HAP-1 (cell line): Measurements from ENCODE around the gene RAI1.
"Not testable (repeated sequence)": the region's sequence is repeated elsewhere in the genome, so short reads cannot be mapped to it uniquely, and the experiment has no call there.

Experiments used
- DNase-seq, 2 experiments: peaks; one replicate each; pipeline ENCODE4 v3.0.0-alpha.2; 2016 to 2020; ENCODE audit warnings: low spot score in 2 of 2
- H3K27me3 ChIP-seq: fragments of 250-450 bp; sonication (Bioruptor Pico); 2 replicates; pipeline ENCODE4 v1.5.1; 2020; ENCODE audit warnings: low read depth, mild to moderate bottlenecking, moderate library complexity
- H3K36me3 ChIP-seq: fragments of 250-450 bp; sonication (Bioruptor Pico); replicated peaks from 2 replicates; pipeline ENCODE4 v1.5.1; 2020; ENCODE audit warnings: mild to moderate bottlenecking
- H3K4me1 ChIP-seq: fragments of 250-450 bp; sonication (Bioruptor Pico); 2 replicates; pipeline ENCODE4 v1.5.1; 2020; ENCODE audit warnings: mild to moderate bottlenecking
- H3K4me3 ChIP-seq: fragments of 250-450 bp; sonication (Bioruptor Pico); 2 replicates; pipeline ENCODE4 v1.5.1; 2020; ENCODE audit warnings: mild to moderate bottlenecking, moderate library complexity
- H3K9me3 ChIP-seq: fragments of 250-450 bp; sonication (Bioruptor Pico); 2 replicates; pipeline ENCODE4 v1.5.1; 2020; ENCODE audit warnings: mild to moderate bottlenecking, moderate library complexity
- in situ Hi-C: fragments of 300-500 bp; cut with MboI; formaldehyde crosslinking; loops from 3 replicates; pipeline ENCODE4 v1.14.3; 2020; ENCODE audit warnings: low sequenced_read_pairs, inconsistent platforms, mixed read lengths

Gene RAI1

DNA sequence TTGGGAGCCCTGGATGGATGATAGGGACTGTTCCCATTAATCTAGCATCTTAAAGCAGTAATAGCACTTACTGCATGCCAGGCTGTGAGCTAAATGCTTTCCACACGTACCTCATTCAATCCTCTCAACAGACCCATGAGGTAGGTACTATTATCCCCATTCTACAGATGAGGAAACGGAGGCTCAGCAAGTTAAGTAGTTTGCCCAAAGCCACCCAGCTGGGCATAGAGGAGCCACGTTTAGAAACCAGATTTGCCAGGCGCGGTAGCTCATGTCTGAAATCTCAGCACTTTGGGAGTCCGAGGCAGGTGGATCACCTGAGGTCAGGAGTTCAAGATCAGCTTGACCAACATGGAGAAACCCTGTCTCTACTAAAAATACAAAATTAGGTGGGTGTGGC, 2.0 kb upstream of the RAI1 start:
- H3K4me3 ChIP-seq = no peak overlapping the region
- H3K4me1 ChIP-seq = peaks cover 15% of the 10 kb centered on the region
- peaks cover 6% of the 10 kb centered on the region for H3K36me3 ChIP-seq
- no peaks in the 10 kb centered on the region for H3K27me3 ChIP-seq
- H3K9me3 ChIP-seq = no peaks in the 10 kb centered on the region
- in situ Hi-C loops = loop anchor here (5.0 to 10.0 kb wide), 2 partner anchors 183 to 356 kb away; partner anchors contain the start of genes ATPAF2 and GID4
- no peak for DNase-seq

DNA sequence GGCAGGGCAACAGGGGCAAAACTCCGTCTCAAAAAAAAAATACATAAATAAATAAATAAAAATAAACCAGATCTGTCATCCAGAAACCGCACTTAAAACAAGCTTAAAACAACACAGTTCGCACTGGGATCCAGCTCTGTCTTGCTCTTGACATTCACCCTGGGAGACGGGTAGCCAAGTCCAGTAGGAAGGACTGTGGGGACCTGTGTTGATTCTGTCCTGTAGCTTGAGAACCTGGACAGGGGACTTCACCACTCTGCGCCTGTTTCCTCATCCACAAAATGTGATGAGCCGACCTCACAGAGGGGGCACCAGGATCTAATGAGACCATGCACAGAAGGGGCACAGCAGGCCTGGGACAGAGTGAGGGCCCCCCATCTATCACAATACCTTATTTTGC, 1.5 kb upstream of the RAI1 start:
- in situ Hi-C loops = loop anchor here (5.0 to 10.0 kb wide), 2 partner anchors 183 to 355 kb away; partner anchors contain the start of genes ATPAF2 and GID4
- H3K36me3 ChIP-seq = peaks cover 6% of the 10 kb centered on the region
- no peak overlapping the region for H3K4me3 ChIP-seq
- DNase-seq = no peak
- no peaks in the 10 kb centered on the region for H3K27me3 ChIP-seq
- peaks cover 19% of the 10 kb centered on the region for H3K4me1 ChIP-seq
- H3K9me3 ChIP-seq = no peaks in the 10 kb centered on the region

DNA sequence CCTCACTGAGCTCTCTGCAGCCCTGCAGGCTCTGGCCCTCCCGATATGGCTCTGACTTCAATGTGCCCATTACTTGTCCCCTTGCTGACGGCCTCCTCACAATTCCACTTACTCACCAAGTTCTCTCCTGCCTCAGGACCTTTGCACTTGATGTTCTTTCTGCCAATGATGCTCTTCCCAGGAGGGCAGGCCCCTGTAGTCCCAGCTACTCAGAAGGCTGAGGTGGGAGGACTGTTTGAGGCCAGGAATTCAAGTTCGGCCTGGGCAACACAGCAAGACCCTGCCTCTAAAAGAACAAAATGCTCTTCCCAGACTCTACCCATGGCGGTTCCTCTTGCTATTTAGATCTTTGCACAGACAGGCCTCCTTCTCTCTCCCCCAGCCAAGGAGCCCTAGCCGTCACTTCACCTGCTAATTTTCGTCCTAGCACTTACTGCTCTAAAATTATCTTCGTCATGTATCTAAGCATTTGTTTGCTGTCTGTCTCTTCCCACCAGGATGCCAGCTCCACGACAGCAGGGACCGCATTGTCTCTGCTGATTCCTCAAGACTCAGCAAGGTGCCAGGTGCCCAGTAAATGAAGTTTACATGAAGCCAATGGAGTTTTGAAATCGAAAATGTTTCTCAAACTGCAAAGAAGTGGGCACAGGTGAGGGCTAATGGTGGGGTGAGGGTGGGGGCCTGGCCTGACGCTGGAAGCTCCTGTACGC, 626 bp upstream of the RAI1 start:
- Histone ChIP-seq H3K9me3 (no peaks in the 10 kb centered on the region), H3K36me3 (peaks cover 6% of the 10 kb centered on the region), H3K4me3 (peak overlapping the region; percentile 22), H3K27me3 (no peaks in the 10 kb centered on the region), H3K4me1 (peaks cover 27% of the 10 kb centered on the region)
- in situ Hi-C loops = no loop called here
- DNase-seq = no peak

DNA sequence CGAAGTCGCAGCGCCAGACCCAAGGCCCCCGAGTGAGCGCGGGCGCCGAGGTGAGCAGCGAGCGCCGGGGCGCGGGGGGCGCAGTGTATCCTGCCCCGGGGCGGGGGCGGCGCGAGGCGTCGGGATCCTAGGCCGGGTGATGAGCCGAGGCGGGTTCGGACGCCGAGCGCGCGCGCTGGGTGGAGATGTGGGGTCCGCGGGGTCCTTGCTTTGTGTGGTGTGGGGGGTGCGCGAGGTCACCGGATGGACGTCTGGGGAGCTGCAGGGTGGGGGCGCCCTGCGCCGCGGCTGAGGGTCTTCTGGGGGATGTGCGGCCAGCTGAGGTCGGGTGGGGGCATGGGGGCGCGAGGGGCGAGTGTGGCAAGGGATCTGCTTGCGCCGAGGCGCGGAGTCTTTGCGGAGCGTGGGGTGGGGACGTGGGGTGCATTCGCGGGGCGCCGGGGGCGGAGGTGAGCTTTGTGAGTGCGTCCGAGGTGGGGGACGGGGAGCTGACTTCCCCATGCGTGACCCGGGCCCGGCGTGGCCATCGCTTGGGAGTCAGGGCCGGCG, 560 bp downstream of the RAI1 start:
- Histone ChIP-seq H3K4me1 (peaks cover 28% of the 10 kb centered on the region), H3K4me3 (peak overlapping the region; percentile 83), H3K27me3 (no peaks in the 10 kb centered on the region), H3K9me3 (no peaks in the 10 kb centered on the region), H3K36me3 (peaks cover 6% of the 10 kb centered on the region)
- in situ Hi-C loops = no loop called here
- DNase-seq = peak in 1 of 2 experiments; percentile 57

DNA sequence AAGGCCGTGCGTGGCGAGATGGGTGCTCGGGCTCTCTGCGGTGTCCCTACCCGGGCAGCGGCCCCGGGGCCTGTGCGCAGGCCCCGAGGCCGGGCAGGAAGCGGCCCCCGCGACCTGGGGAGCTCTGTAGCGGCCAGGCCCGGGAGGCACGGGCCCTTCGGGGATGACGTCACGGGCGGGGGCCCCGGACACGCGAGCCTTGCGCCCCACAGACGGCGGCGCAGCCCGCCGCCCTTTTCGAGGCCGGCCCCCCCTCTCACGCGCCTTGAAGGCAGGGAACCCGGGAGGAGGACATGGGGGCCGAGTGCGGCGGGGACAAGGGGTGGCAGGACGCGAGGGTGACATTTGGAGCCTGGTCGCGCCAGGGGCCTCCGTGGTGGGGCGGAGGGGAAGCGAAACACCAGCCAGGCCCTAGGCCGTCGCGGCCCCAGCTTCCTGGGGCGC, 1.1 kb downstream of the RAI1 start:
- Histone ChIP-seq H3K27me3 (no peaks in the 10 kb centered on the region), H3K36me3 (peaks cover 6% of the 10 kb centered on the region), H3K4me1 (peaks cover 28% of the 10 kb centered on the region), H3K4me3 (peak overlapping the region; percentile 83), H3K9me3 (no peaks in the 10 kb centered on the region)
- DNase-seq = peak in 1 of 2 experiments; percentile 36
- in situ Hi-C loops = no loop called here

DNA sequence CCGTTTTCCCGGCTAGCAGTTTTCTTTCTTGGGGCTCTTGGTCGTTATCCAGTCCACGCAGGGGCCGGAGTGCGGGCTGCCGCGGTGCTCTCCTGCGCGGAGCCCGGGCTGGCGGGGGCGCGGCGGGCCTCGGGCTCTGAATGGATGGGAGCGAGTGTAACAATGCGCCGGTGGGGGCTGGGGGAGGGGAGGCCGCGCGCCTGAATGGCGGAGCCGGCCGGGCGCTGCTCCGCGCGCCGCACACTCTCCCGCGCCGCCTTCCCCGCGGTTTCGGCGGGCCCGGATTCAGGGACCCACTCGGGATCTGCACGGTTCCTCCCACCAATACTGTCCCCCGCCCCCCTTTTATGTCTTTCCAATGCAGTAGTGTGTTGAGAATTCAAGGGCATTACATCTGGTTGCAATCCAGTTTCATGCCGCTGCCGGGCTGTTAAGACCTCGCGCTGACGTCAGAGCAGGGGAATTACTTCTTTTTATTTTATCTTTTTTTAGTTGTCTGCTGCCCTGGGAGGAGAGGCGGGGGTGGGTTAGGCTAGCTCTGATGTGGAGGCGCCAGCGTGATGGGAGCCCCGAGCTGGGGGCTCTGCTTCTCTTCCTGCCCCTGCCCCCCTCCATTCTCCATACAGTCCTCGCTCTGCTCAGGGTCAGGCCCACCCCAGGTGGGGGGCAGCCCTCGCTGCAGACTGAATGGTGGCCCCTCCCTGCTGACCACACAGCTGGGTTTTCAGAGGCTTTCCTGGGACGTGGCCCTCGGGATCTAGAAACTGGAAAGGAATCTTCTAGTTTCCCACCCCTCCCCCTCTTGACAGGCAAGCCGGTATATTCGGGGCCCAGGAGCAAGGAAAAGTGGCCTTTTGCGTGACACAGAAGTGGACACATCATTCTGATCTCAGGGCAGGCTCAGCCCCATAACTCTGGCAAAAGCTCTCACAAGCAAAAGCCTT, 1.8 kb downstream of the RAI1 start:
- no peaks in the 10 kb centered on the region for H3K9me3 ChIP-seq
- DNase-seq = peak; percentile 61 to 89
- no peaks in the 10 kb centered on the region for H3K27me3 ChIP-seq
- H3K4me3 ChIP-seq = peak overlapping the region; percentile 83
- H3K4me1 ChIP-seq = peaks cover 28% of the 10 kb centered on the region
- in situ Hi-C loops = no loop called here
- peaks cover 6% of the 10 kb centered on the region for H3K36me3 ChIP-seq

DNA sequence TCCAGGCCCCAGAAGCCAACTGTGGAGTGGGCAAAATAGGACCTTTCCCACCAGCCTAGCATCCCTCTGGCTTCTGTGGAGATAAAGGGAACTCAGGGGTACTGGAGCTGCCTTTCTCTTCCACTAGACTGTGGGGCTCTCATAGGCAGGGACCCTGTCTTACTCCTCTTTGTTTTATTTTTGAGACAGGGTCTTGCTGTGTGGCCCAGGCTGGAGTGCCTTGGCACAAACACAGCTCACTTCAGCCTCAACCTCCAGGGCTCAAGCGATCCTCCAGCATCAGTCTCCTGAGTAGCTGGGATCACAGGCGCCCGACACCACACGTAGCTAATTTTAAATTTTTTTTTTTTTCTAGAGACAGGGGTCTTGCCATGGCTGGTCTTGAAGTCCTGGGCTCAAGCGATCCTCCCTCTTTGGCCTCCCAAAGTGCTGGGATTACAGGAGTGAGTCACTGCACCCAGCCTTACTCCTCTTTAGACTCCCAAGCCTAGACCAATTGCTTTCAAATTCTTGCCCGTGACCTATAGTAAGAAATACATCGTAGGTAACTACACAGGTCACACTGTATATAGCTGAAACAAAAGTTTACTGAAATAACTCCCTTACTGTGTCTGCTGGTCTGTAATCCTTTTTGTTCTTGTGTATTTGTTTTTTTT, 2.6 kb downstream of the RAI1 start:
- peaks cover 28% of the 10 kb centered on the region for H3K4me1 ChIP-seq
- H3K36me3 ChIP-seq = peaks cover 6% of the 10 kb centered on the region
- no peaks in the 10 kb centered on the region for H3K9me3 ChIP-seq
- in situ Hi-C loops = no loop called here
- H3K4me3 ChIP-seq = peak overlapping the region; percentile 83
- no peak for DNase-seq
- H3K27me3 ChIP-seq = no peaks in the 10 kb centered on the region

DNA sequence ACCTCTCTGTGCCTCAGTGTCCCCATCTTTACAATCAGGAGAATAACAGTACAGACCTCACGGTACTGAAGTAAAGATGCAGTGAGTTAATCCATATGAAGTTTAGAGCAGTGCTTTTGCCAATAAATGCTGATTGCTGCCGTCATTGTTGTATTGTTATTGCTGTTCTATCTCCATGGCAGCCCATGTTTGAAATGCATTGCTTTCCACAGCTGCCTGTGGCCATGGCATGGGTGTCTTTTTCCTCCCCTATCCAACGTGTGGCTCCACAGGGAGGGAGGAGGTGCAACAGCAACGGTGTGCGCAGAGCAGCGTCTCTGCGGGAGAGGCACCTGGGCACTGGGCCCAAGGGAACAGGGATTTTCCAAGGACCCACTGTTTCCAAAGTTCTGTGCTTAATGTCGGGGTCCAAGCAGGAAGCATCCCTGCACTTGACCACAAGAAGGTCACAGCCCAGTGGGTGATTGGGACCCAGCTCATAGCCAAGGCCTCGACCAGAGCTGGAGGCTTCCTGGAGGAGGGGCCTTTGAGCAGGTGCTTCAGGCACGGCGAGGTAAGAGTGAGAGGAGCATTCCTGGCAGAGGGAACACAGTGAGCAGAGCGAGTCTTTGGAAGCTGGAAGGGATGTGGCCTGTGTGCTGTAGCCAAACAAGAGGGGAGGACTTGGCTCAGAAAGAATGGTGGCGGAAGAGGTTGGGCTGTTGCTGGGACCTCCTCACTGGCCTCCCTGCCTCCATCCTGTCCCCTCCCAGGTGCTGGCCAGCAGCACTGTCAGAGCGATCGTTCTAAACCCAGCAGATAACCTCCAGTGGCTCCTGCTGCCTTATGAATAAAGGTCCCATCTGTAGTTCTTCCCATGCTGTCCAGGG, 3.9 kb downstream of the RAI1 start:
- in situ Hi-C loops = no loop called here
- Histone ChIP-seq H3K27me3 (no peaks in the 10 kb centered on the region), H3K4me1 (peaks cover 28% of the 10 kb centered on the region), H3K4me3 (no peak overlapping the region), H3K36me3 (peaks cover 6% of the 10 kb centered on the region), H3K9me3 (no peaks in the 10 kb centered on the region)
- peak in 1 of 2 experiments; percentile 58 for DNase-seq

DNA sequence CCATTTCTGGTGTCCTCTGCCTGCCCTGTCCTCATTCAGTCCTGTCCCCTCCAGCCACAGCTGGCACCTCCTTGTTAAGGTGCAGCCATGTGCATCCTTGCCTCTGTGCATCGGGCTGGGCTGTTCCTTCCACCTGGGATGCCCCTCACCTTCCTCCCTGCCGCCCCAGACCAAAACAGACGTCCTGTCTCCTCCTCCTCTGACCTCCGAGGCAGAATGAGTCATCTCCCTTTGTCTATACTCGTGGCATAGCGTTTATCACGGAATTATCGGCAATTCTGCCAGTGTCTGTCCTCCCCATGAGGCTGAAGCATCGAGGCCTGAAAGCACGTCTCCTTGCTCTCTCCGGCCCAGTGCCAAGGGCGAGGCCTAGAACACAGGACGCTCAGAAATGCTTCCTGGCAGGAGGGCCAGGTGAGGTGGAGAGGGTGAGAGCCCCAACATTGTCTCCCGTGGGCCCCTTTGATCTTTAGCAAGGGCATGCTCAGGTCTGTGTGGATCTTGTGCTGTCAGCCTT, 4.6 kb downstream of the RAI1 start:
- H3K36me3 ChIP-seq = peaks cover 6% of the 10 kb centered on the region
- peaks cover 28% of the 10 kb centered on the region for H3K4me1 ChIP-seq
- DNase-seq = peak in 1 of 2 experiments; percentile 43
- H3K4me3 ChIP-seq = no peak overlapping the region
- no peaks in the 10 kb centered on the region for H3K27me3 ChIP-seq
- H3K9me3 ChIP-seq = no peaks in the 10 kb centered on the region
- in situ Hi-C loops = no loop called here

DNA sequence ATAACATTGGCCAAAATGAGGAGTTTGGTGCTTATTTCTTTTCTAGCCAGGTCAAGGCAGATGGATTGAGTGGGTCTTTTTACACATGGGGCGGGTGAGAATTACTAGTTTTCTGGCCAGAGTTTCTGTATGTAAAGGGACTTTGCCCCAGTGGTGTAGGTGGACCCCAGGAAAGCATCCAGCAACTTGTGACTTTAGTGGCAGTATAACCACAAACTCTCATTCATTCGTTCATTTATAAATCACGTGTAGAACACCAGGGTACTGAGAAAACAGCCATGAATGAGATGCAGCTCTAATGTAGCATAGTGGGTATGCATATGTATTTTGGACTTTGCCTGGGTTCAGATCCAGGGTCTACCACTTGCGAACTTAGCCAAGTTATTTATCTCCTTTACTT, 8.1 kb downstream of the RAI1 start:
- Histone ChIP-seq H3K36me3 (no peaks in the 10 kb centered on the region; the same call in 1 of the 2 replicates), H3K9me3 (no peaks in the 10 kb centered on the region), H3K27me3 (no peaks in the 10 kb centered on the region), H3K4me1 (peaks cover 47% of the 10 kb centered on the region), H3K4me3 (no peak overlapping the region)
- no peak for DNase-seq
- in situ Hi-C loops = no loop called here

DNA sequence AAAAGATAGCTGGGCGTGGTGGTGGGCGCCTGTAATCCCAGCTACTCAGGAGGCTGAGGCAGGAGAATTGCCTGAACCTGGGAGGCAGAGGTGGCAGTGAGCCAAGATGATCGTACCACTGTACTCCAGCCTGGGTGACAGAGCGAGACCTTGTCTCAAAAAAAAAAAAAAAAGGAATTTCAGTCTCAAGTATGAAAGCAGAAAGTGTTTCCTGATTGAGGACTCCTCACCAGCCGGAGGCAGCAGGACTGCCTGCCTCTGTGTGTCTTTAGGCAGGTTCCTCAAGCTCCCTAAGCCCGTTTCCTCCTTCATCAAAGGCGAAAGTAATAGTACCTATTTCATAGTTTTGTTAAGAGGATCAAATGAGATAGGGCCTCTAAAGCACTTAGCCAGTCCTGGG, 9.0 kb downstream of the RAI1 start:
- H3K27me3 ChIP-seq, H3K4me3 ChIP-seq, DNase-seq, H3K9me3 ChIP-seq, in situ Hi-C loops, H3K36me3 ChIP-seq: not testable (repeated sequence)
- peaks cover 44% of the 10 kb centered on the region for H3K4me1 ChIP-seq

DNA sequence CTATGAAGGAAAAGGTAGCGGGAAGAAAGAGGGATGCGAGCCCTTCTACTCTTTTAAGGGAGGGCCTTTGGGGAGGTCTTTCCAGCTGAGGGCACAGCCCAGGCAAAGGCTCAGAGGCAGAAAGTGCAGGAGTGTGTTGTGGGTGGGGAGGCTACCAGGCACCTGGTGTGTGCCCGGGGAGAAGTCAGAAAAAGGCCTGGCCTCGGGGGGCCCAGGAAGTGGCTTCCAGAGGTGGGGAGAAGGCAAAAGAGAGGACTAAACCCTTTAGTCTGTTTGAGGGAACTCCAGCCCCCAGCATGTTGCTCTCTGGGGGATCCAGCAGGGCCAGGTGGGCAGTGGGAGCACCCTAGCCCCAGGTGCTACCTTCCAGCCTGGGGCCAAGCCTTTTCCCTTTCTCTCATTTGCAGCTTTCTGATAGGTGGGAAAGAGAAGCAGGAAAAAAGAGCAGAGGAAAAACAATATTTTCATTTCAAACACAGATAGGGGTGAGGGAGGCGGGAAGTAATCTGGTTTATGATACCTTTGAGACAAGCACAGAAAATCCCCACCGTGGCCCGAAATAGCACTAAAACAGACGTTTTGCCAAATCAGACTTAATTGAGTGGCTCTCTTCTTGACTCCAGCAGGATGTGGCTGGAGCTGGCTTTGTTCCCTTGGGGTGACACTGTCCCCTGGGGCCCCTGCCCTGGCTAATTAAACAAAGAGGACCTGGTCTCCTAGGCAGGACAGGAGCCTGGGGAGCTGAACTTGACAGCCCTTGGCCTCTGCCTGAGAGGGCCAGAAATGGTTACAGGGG, 10.4 kb downstream of the RAI1 start:
- in situ Hi-C loops = no loop called here

More for the DNA sequence above, 10.4 kb downstream of the RAI1 start:
- peaks cover 36% of the 10 kb centered on the region for H3K4me1 ChIP-seq
- H3K27me3 ChIP-seq = no peaks in the 10 kb centered on the region
- DNase-seq = peak in 1 of 2 experiments; percentile 51
- no peaks in the 10 kb centered on the region for H3K9me3 ChIP-seq
- no peaks in the 10 kb centered on the region; the same call in 1 of the 2 replicates for H3K36me3 ChIP-seq
- H3K4me3 ChIP-seq = no peak overlapping the region
